ENCODE data around the gene AAGAB.

The AAGAB gene

GRCh38 chr15:67186226-67186649 lies 68.2 kb downstream of the AAGAB start:
- Histone ChIP-seq H3K9me3 (ENCODE audit: insufficient read depth, low read length) (no peaks in the 10 kb centered on the region), H3K36me3 (ENCODE audit: insufficient read depth, insufficient read length, low read length) (peaks cover 91% of the 10 kb centered on the region), H3K27me3 (ENCODE audit: insufficient read depth, insufficient read length) (no peaks in the 10 kb centered on the region), H3K9ac (ENCODE audit: insufficient read length, low read depth) (no peak overlapping the region), H3K4me3 (ENCODE audit: insufficient read length, low read depth) (no peak overlapping the region), H3K4me1 (ENCODE audit: insufficient read depth, insufficient read length) (no peaks in the 10 kb centered on the region)
- DNase-seq (ENCODE audit: low read depth, low spot score) = no peak
- TF ChIP-seq SUZ12 (IDR thresholded peaks at IDR 0.05; ENCODE audit: extremely low read depth, insufficient read depth, insufficient read length) (no peak), ZNF274 (IDR thresholded peaks at IDR 0.05; ENCODE audit: low read depth, low read length) (no peak), YY1 (IDR thresholded peaks at IDR 0.05; ENCODE audit: insufficient read depth, insufficient read length) (no peak)

GRCh38 chr15:67185621-67186225 lies 68.7 kb downstream of the AAGAB start:
- Histone ChIP-seq H3K4me1 (ENCODE audit: insufficient read depth, insufficient read length) (no peaks in the 10 kb centered on the region), H3K4me3 (ENCODE audit: insufficient read length, low read depth) (no peak overlapping the region), H3K36me3 (ENCODE audit: insufficient read depth, insufficient read length, low read length) (peaks cover 92% of the 10 kb centered on the region), H3K27me3 (ENCODE audit: insufficient read depth, insufficient read length) (no peaks in the 10 kb centered on the region), H3K9ac (ENCODE audit: insufficient read length, low read depth) (no peak overlapping the region), H3K9me3 (ENCODE audit: insufficient read depth, low read length) (no peaks in the 10 kb centered on the region)
- TF ChIP-seq YY1 (IDR thresholded peaks at IDR 0.05; ENCODE audit: insufficient read depth, insufficient read length) = no peak
- TF ChIP-seq SUZ12 (IDR thresholded peaks at IDR 0.05; ENCODE audit: extremely low read depth, insufficient read depth, insufficient read length) = no peak
- TF ChIP-seq ZNF274 (IDR thresholded peaks at IDR 0.05; ENCODE audit: low read depth, low read length) = no peak
- no peak for DNase-seq (ENCODE audit: low read depth, low spot score)

- Histone ChIP-seq H3K27me3 (ENCODE audit: insufficient read depth, insufficient read length) (no peaks in the 10 kb centered on the region), H3K9ac (ENCODE audit: insufficient read length, low read depth) (no peak overlapping the region), H3K4me3 (ENCODE audit: insufficient read length, low read depth) (no peak overlapping the region), H3K4me1 (ENCODE audit: insufficient read depth, insufficient read length) (no peaks in the 10 kb centered on the region), H3K36me3 (ENCODE audit: insufficient read depth, insufficient read length, low read length) (peaks cover 92% of the 10 kb centered on the region), H3K9me3 (ENCODE audit: insufficient read depth, low read length) (no peaks in the 10 kb centered on the region)
- no peak for DNase-seq (ENCODE audit: low read depth, low spot score)
- TF ChIP-seq ZNF274 (IDR thresholded peaks at IDR 0.05; ENCODE audit: low read depth, low read length) = no peak
- TF ChIP-seq SUZ12 (IDR thresholded peaks at IDR 0.05; ENCODE audit: extremely low read depth, insufficient read depth, insufficient read length) = no peak
- no peak for TF ChIP-seq YY1 (IDR thresholded peaks at IDR 0.05; ENCODE audit: insufficient read depth, insufficient read length)
Observed at GRCh38 chr15:67185051-67185450, 69.4 kb downstream of the AAGAB start.

- no peak overlapping the region for H3K4me3 ChIP-seq (ENCODE audit: insufficient read length, low read depth)
- no peak for DNase-seq (ENCODE audit: low read depth, low spot score)
- H3K27me3 ChIP-seq (ENCODE audit: insufficient read depth, insufficient read length) = no peaks in the 10 kb centered on the region
- no peaks in the 10 kb centered on the region for H3K9me3 ChIP-seq (ENCODE audit: insufficient read depth, low read length)
- H3K36me3 ChIP-seq (ENCODE audit: insufficient read depth, insufficient read length, low read length) = peaks cover 91% of the 10 kb centered on the region
- H3K9ac ChIP-seq (ENCODE audit: insufficient read length, low read depth) = no peak overlapping the region
- no peak for TF ChIP-seq ZNF274 (IDR thresholded peaks at IDR 0.05; ENCODE audit: low read depth, low read length)
- TF ChIP-seq YY1 (IDR thresholded peaks at IDR 0.05; ENCODE audit: insufficient read depth, insufficient read length) = no peak
- TF ChIP-seq SUZ12 (IDR thresholded peaks at IDR 0.05; ENCODE audit: extremely low read depth, insufficient read depth, insufficient read length) = no peak
- H3K4me1 ChIP-seq (ENCODE audit: insufficient read depth, insufficient read length) = no peaks in the 10 kb centered on the region
Observed at GRCh38 chr15:67184208-67184925, 70.1 kb downstream of the AAGAB start.

- Histone ChIP-seq H3K4me1 (ENCODE audit: insufficient read depth, insufficient read length) (no peaks in the 10 kb centered on the region), H3K9ac (ENCODE audit: insufficient read length, low read depth) (no peak overlapping the region), H3K9me3 (ENCODE audit: insufficient read depth, low read length) (no peaks in the 10 kb centered on the region), H3K36me3 (ENCODE audit: insufficient read depth, insufficient read length, low read length) (peaks cover 91% of the 10 kb centered on the region), H3K27me3 (ENCODE audit: insufficient read depth, insufficient read length) (no peaks in the 10 kb centered on the region), H3K4me3 (ENCODE audit: insufficient read length, low read depth) (no peak overlapping the region)
- DNase-seq (ENCODE audit: low read depth, low spot score) = no peak
- TF ChIP-seq ZNF274 (IDR thresholded peaks at IDR 0.05; ENCODE audit: low read depth, low read length) = no peak
- TF ChIP-seq SUZ12 (IDR thresholded peaks at IDR 0.05; ENCODE audit: extremely low read depth, insufficient read depth, insufficient read length) = no peak
- TF ChIP-seq YY1 (IDR thresholded peaks at IDR 0.05; ENCODE audit: insufficient read depth, insufficient read length) = no peak
Observed at GRCh38 chr15:67183443-67184169, 70.9 kb downstream of the AAGAB start.

GRCh38 chr15:67181221-67181639 lies 73.2 kb downstream of the AAGAB start:
- Histone ChIP-seq H3K9me3 (ENCODE audit: insufficient read depth, low read length) (no peaks in the 10 kb centered on the region), H3K27me3 (ENCODE audit: insufficient read depth, insufficient read length) (no peaks in the 10 kb centered on the region), H3K4me1 (ENCODE audit: insufficient read depth, insufficient read length) (peaks cover 7% of the 10 kb centered on the region), H3K4me3 (ENCODE audit: insufficient read length, low read depth) (no peak overlapping the region), H3K36me3 (ENCODE audit: insufficient read depth, insufficient read length, low read length) (peaks cover 87% of the 10 kb centered on the region), H3K9ac (ENCODE audit: insufficient read length, low read depth) (no peak overlapping the region)
- no peak for TF ChIP-seq SUZ12 (IDR thresholded peaks at IDR 0.05; ENCODE audit: extremely low read depth, insufficient read depth, insufficient read length)
- no peak for TF ChIP-seq YY1 (IDR thresholded peaks at IDR 0.05; ENCODE audit: insufficient read depth, insufficient read length)
- TF ChIP-seq ZNF274 (IDR thresholded peaks at IDR 0.05; ENCODE audit: low read depth, low read length) = no peak
- no peak for DNase-seq (ENCODE audit: low read depth, low spot score)

Data from NT2/D1 (cell line).